SU-DHL-6 (cell line): ENCODE data around the gene NXPH3.

Experiments
- EZH2phosphoT487 ChIP-seq: fragments of 200-600 bp; sonication (generic), shearing (Covaris generic); conservative IDR thresholded peaks from 2 replicates; pipeline ENCODE4 v1.6.1; 2018; ENCODE audit warnings: mild to moderate bottlenecking, antibody characterized with exemption, low read length, moderate library complexity, mixed read lengths
- TF ChIP-seq, protein P1 (sequence below): fragments of 200-600 bp; sonication (generic); IDR thresholded peaks from one replicate; pipeline ENCODE4 v1.5.1; 2017; ENCODE audit warnings: antibody characterized with exemption, mild to moderate bottlenecking, low read length, moderate library complexity; ENCODE audit not compliant: insufficient read depth, poor library complexity, severe bottlenecking

DNA sequence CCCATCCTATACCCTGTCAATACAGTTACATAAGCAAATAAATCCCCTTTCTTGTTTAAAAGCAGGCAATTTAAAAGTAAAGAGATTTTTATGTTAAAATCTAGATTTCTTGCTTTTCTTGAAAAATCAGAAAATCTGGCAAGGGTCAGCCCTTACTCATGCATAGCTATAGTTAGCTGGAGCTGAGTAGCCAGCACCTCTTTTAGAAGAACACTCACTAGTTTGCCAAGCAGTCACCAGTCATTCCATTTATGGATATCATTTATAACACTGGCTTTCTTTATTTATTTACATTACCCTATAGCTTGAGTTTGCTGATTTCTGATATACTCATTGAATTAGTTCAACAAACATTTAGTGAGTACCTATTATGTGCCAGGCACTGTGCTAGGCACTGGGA is 45.7 kb downstream of the NXPH3 start:
- no peak for TF ChIP-seq EZH2phosphoT487
- TF ChIP-seq, protein P1, sequence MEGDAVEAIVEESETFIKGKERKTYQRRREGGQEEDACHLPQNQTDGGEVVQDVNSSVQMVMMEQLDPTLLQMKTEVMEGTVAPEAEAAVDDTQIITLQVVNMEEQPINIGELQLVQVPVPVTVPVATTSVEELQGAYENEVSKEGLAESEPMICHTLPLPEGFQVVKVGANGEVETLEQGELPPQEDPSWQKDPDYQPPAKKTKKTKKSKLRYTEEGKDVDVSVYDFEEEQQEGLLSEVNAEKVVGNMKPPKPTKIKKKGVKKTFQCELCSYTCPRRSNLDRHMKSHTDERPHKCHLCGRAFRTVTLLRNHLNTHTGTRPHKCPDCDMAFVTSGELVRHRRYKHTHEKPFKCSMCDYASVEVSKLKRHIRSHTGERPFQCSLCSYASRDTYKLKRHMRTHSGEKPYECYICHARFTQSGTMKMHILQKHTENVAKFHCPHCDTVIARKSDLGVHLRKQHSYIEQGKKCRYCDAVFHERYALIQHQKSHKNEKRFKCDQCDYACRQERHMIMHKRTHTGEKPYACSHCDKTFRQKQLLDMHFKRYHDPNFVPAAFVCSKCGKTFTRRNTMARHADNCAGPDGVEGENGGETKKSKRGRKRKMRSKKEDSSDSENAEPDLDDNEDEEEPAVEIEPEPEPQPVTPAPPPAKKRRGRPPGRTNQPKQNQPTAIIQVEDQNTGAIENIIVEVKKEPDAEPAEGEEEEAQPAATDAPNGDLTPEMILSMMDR, result no peak
